ENCODE data around the gene MTRR. TPM values are rescaled to one million over a fixed set of nuclear protein-coding genes. Genes with fewer than 3 reads are reported as not detected.
A peak's percentile ranks its signal among the peaks of the same experiment; 100 is the strongest.

Gene MTRR
- total RNA-seq, 1 experiment from 2014 or later = 88.6 TPM

- DNase-seq (ENCODE audit: unreplicated experiment) = no peak
- Mint-ChIP-seq H3K36me3 (ENCODE audit: insufficient read depth, unreplicated experiment) (peaks cover 21% of the 10 kb centered on the region), H3K4me3 (ENCODE audit: unreplicated experiment) (no peak overlapping the region), H3K9me3 (ENCODE audit: unreplicated experiment) (no peaks in the 10 kb centered on the region), H3K27me3 (ENCODE audit: insufficient read depth, unreplicated experiment) (no peaks in the 10 kb centered on the region), H3K4me1 (ENCODE audit: insufficient read depth, unreplicated experiment) (no peaks in the 10 kb centered on the region), H3K27ac (ENCODE audit: low read depth, unreplicated experiment) (no peak overlapping the region)
- ChIA-PET POLR2A (interaction anchor here (1.6 kb wide), 1 partner anchor 13 kb away, joined by 4 read pairs; the partner anchor contains the start of genes FASTKD3 and MTRR), CTCF (interaction anchor here (0.7 to 1.8 kb wide), 4 partner anchors 10 to 594 kb away, joined by 3 to 6 read pairs (median 4); no protein-coding TSS in a partner anchor)
- no TSS peak for BruUV-seq (replicated peaks)
- TF ChIP-seq, protein P1, sequence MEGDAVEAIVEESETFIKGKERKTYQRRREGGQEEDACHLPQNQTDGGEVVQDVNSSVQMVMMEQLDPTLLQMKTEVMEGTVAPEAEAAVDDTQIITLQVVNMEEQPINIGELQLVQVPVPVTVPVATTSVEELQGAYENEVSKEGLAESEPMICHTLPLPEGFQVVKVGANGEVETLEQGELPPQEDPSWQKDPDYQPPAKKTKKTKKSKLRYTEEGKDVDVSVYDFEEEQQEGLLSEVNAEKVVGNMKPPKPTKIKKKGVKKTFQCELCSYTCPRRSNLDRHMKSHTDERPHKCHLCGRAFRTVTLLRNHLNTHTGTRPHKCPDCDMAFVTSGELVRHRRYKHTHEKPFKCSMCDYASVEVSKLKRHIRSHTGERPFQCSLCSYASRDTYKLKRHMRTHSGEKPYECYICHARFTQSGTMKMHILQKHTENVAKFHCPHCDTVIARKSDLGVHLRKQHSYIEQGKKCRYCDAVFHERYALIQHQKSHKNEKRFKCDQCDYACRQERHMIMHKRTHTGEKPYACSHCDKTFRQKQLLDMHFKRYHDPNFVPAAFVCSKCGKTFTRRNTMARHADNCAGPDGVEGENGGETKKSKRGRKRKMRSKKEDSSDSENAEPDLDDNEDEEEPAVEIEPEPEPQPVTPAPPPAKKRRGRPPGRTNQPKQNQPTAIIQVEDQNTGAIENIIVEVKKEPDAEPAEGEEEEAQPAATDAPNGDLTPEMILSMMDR (IDR thresholded peaks at IDR 0.05; ENCODE audit: unreplicated experiment) = no peak
- intact Hi-C loops (cut with micrococcal nuclease) = loop anchor here (5.0 kb wide), 1 partner anchor 98 kb away; no protein-coding TSS in a partner anchor
These were observed 13.3 kb upstream of the MTRR start for GRCh38 chr5:7855611-7856010.

GRCh38 chr5:7856855-7857254 is 12.1 kb upstream of the MTRR start:
- Mint-ChIP-seq H3K9me3 (ENCODE audit: unreplicated experiment) (no peaks in the 10 kb centered on the region), H3K4me3 (ENCODE audit: unreplicated experiment) (no peak overlapping the region), H3K4me1 (ENCODE audit: insufficient read depth, unreplicated experiment) (no peaks in the 10 kb centered on the region), H3K27me3 (ENCODE audit: insufficient read depth, unreplicated experiment) (no peaks in the 10 kb centered on the region), H3K36me3 (ENCODE audit: insufficient read depth, unreplicated experiment) (peaks cover 29% of the 10 kb centered on the region), H3K27ac (ENCODE audit: low read depth, unreplicated experiment) (no peak overlapping the region)
- DNase-seq (ENCODE audit: unreplicated experiment) = peak; percentile 48
- intact Hi-C loops (cut with micrococcal nuclease) = loop anchor here (5.0 kb wide), 1 partner anchor 100 kb away; no protein-coding TSS in a partner anchor
- TF ChIP-seq, protein P1 (IDR thresholded peaks at IDR 0.05; ENCODE audit: unreplicated experiment) = peak; percentile 44
- BruUV-seq (replicated peaks) = no TSS peak
- POLR2A ChIA-PET = no interaction called here
- CTCF ChIA-PET = interaction anchor here (0.5 to 2.6 kb wide), 11 partner anchors 10 to 668 kb away, joined by 3 to 9 read pairs (median 3); no protein-coding TSS in a partner anchor

DNA sequence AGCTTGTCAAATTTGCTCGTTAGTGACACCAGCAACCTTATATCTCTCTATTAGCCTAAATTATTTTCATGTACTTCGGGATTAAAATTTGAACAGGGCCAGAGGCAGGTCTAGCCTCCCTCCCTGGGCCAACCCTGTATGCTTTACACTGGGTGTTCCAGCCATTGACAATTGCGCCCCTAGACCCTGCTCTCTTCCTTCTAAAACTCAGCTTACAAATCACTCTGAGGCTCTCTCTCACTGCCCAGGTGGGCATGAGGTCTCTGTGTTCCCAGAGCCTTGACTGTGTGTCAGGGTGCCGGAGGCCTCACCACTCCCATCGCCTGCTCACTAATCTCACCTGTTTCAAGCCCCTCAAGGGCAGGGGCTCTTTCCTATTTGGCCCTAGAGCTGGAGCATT is 11.6 kb upstream of the MTRR start:
- no peak overlapping the region for H3K27ac Mint-ChIP-seq (ENCODE audit: low read depth, unreplicated experiment)

More for the DNA sequence above, 11.6 kb upstream of the MTRR start:
- no peaks in the 10 kb centered on the region for H3K9me3 Mint-ChIP-seq (ENCODE audit: unreplicated experiment)
- ChIA-PET CTCF (interaction anchor here (0.7 to 2.6 kb wide), 6 partner anchors 9 to 250 kb away, joined by 3 to 9 read pairs (median 4); no protein-coding TSS in a partner anchor), POLR2A (interaction anchor here (1.6 kb wide), 1 partner anchor 9 kb away, joined by 4 read pairs; no protein-coding TSS in a partner anchor)
- H3K4me1 Mint-ChIP-seq (ENCODE audit: insufficient read depth, unreplicated experiment) = no peaks in the 10 kb centered on the region
- TF ChIP-seq, protein P1 (IDR thresholded peaks at IDR 0.05; ENCODE audit: unreplicated experiment) = no peak
- BruUV-seq (replicated peaks) = no TSS peak
- DNase-seq (ENCODE audit: unreplicated experiment) = no peak
- H3K36me3 Mint-ChIP-seq (ENCODE audit: insufficient read depth, unreplicated experiment) = peaks cover 33% of the 10 kb centered on the region
- H3K4me3 Mint-ChIP-seq (ENCODE audit: unreplicated experiment) = no peak overlapping the region
- intact Hi-C loops (cut with micrococcal nuclease) = loop anchor here (5.0 kb wide), 1 partner anchor 100 kb away; no protein-coding TSS in a partner anchor
- no peaks in the 10 kb centered on the region for H3K27me3 Mint-ChIP-seq (ENCODE audit: insufficient read depth, unreplicated experiment)
